LNCAP (cell line): ENCODE data around the gene ELMO1.

Experiments
- CTCF ChIP-seq: fragments of 450-650 bp; IDR thresholded peaks from 2 replicates; pipeline ENCODE4 v1.5.1; 2017; ENCODE audit warnings: mild to moderate bottlenecking

Gene ELMO1

GRCh38 chr7:37489703-37490102 is 41.0 kb upstream of the ELMO1 start:
- no peak for TF ChIP-seq CTCF

- TF ChIP-seq CTCF: no peak
These were observed 39.6 kb upstream of the ELMO1 start for GRCh38 chr7:37488163-37488764.

- TF ChIP-seq CTCF: no peak
These were observed 35.9 kb upstream of the ELMO1 start for GRCh38 chr7:37484426-37485073.

- no peak for TF ChIP-seq CTCF
These were observed 35.0 kb upstream of the ELMO1 start for GRCh38 chr7:37483627-37484026.

GRCh38 chr7:37482953-37483352 is 34.3 kb upstream of the ELMO1 start:
- no peak for TF ChIP-seq CTCF

GRCh38 chr7:37482505-37482904 is 33.8 kb upstream of the ELMO1 start:
- TF ChIP-seq CTCF: no peak

GRCh38 chr7:37481722-37482288 is 33.1 kb upstream of the ELMO1 start:
- no peak for TF ChIP-seq CTCF
